T-cell (primary cell): Measurements from ENCODE around the gene PYURF. TPM values are rescaled to one million over a fixed set of nuclear protein-coding genes. Genes with fewer than 3 reads are reported as not detected.

Experiments used
- ATAC-seq, 4 experiments: fragments of 200-7000 bp in 3 of 4; fragments of 150-1000 bp in 1 of 4; cut with Tn5 transposase; replicated peaks in 1 of 4; 1 replicate in 3 of 4; 2 replicates in 1 of 4; pipeline ENCODE4 v1.10.0; 2021; ENCODE audit warnings: moderate library complexity in 3 of 4, mild to moderate bottlenecking in 2 of 4, moderate number of reproducible peaks in 1 of 4
- CTCF ChIA-PET, 2 donors: fragments of 300-600 bp; sonication (Branson Sonifier 250); formaldehyde crosslinking; loops; one replicate each; lab custom pipeline; 2022; ENCODE audit warnings: antibody characterized with exemption in 2 of 2; lab: Charles Lee
- POLR2A ChIA-PET, 2 donors: fragments of 300-600 bp; sonication (Branson Sonifier 250); formaldehyde crosslinking; loops; one replicate each; lab custom pipeline; 2022; ENCODE audit warnings: antibody characterized with exemption in 2 of 2; lab: Charles Lee
- DNase-seq, 35 experiments: peaks; one replicate each; pipeline versions ENCODE4 v3.0.0 to v3.0.0-alpha.2; 2013 to 2023
- H3K27ac ChIP-seq: one replicate; pipeline ENCODE4 v1.5.1; 2013; ENCODE audit warnings: low read length
- H3K27me3 ChIP-seq, 2 experiments: replicated peaks in 1 of 2; 1 replicate in 1 of 2; 2 replicates in 1 of 2; pipeline versions ENCODE4 v1.6.1 to v1.7.0; 2013; ENCODE audit warnings: low read length in 1 of 2, mixed read lengths in 1 of 2; ENCODE audit not compliant: control insufficient read depth in 2 of 2, insufficient read depth in 2 of 2; ENCODE audit errors: extremely low read depth in 1 of 2
- H3K36me3 ChIP-seq, 2 donors: 1 replicate in 1 of 2; 2 replicates in 1 of 2; pipeline versions ENCODE4 v1.6.1 to v1.7.0; 2013; ENCODE audit warnings: low read length in 1 of 2; ENCODE audit not compliant: control insufficient read depth in 2 of 2, insufficient read depth in 1 of 2; ENCODE audit errors: extremely low read depth in 1 of 2
- H3K4me1 ChIP-seq, 2 experiments: 1 replicate in 1 of 2; 2 replicates in 1 of 2; pipeline versions ENCODE4 v1.6.1 to v1.7.0; 2013; ENCODE audit warnings: low read length in 2 of 2, mixed read lengths in 1 of 2; ENCODE audit not compliant: insufficient read depth in 2 of 2, control insufficient read depth in 1 of 2; ENCODE audit errors: extremely low read depth in 1 of 2
- H3K4me3 ChIP-seq, 2 donors: 1 replicate in 1 of 2; 2 replicates in 1 of 2; pipeline versions ENCODE4 v1.5.1 to v1.7.0; 2013; ENCODE audit warnings: mild to moderate bottlenecking in 2 of 2, low read length in 1 of 2, moderate library complexity in 1 of 2; ENCODE audit not compliant: control insufficient read depth in 1 of 2; ENCODE audit errors: extremely low read depth in 1 of 2
- H3K9me3 ChIP-seq: 2 replicates; pipeline ENCODE4 v1.7.0; 2013
- H3K27ac Mint-ChIP-seq, 2 donors: one replicate each; pipeline ENCODE4 v1.8.0; 2020 to 2021; ENCODE audit warnings: mild to moderate bottlenecking in 2 of 2, mixed read lengths in 2 of 2
- H3K27me3 Mint-ChIP-seq, 2 donors: one replicate each; pipeline ENCODE4 v1.8.0; 2021 to 2022; ENCODE audit warnings: mixed read lengths in 2 of 2
- H3K36me3 Mint-ChIP-seq: one replicate; pipeline ENCODE4 v1.8.0; 2021; ENCODE audit warnings: mixed read lengths
- H3K4me1 Mint-ChIP-seq, 3 donors: one replicate each; pipeline ENCODE4 v1.8.0; 2020 to 2022; ENCODE audit warnings: mixed read lengths in 3 of 3, mild to moderate bottlenecking in 1 of 3
- H3K4me3 Mint-ChIP-seq, 3 donors: one replicate each; pipeline ENCODE4 v1.8.0; 2020 to 2022; ENCODE audit warnings: mild to moderate bottlenecking in 3 of 3, mixed read lengths in 3 of 3, moderate library complexity in 3 of 3
- H3K9me3 Mint-ChIP-seq, 3 donors: one replicate each; pipeline ENCODE4 v1.8.0; 2020 to 2022; ENCODE audit warnings: mixed read lengths in 3 of 3
- WGBS: methylation state at CpG from one replicate; pipeline ENCODE4 v1.1.5; 2013; ENCODE audit warnings: missing lambda C conversion rate; ENCODE audit not compliant: insufficient coverage; 5-methylcytosine and 5-hydroxymethylcytosine counted together
- total RNA-seq, 35 experiments: library from RNA in 6 of 35; stranded (reverse) in 6 of 35; fragments of 120-200 nt in 1 of 35; gene quantifications; one replicate each; pipeline versions ENCODE4 v1.2.1 to v1.2.4 and lab custom pipeline; 2013 to 2026

PYURF gene
- total RNA-seq, 5 donors from 2014 or later (not counting 1 experiment from before 2014, with no cell fraction given), result 39.9 to 60.7 (median 53.7) TPM

DNA sequence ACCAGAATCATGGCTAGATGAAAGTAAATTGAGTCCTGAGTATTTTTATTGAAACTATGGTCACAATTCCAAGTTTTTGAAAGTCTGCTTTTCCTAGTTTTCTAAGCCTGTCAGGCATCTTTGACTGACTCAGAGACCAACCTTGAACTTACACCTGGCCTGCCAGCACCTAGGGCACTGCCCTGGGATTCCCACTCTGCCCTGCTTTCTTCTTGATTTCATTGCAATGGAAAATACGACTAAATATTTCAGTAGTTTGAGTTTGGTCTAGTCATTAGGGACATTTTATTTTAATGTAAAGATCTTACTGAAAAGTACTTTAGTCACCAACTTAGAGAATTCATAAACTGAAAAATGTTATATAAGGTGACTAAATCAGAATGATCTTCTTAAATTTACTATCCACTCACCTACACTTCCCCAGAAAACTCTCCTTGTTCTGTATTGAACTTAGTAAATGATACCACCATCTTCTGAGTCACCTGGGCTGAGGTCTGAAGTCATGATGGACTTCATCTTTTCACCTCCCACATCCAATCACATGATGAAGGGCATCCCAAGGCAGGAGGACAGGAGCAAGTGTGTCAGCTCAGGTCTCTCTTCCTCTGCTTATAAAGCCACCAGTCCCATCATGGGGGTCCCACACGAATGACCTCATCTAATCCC, 11.6 kb upstream of the PYURF start:
- no peaks in the 10 kb centered on the region for H3K36me3 ChIP-seq
- H3K27me3 Mint-ChIP-seq, result no peaks in the 10 kb centered on the region
- H3K9me3 ChIP-seq, result no peaks in the 10 kb centered on the region
- H3K4me3 Mint-ChIP-seq, result no peak overlapping the region
- DNase-seq (no peak), ATAC-seq (no peak)
- ChIA-PET POLR2A (interaction anchor here in 1 of 2 donors (0.7 kb wide), 1 partner anchor 251 kb away, joined by 3 read pairs; the partner anchor contains the start of gene PPM1K), CTCF (interaction anchor here (0.5 to 0.7 kb wide), 2 partner anchors 11 to 235 kb away, joined by 3 read pairs; no protein-coding TSS in a partner anchor)
- H3K27me3 ChIP-seq, result no peaks in the 10 kb centered on the region
- peaks cover 5 to 7% (median 7%) of the 10 kb centered on the region in 3 donors for H3K4me1 Mint-ChIP-seq
- H3K4me1 ChIP-seq, result peaks cover 0 to 6% of the 10 kb centered on the region in 2 experiments
- H3K9me3 Mint-ChIP-seq, result no peaks in the 10 kb centered on the region
- no peak overlapping the region for H3K27ac Mint-ChIP-seq
- H3K27ac ChIP-seq, result no peak overlapping the region
- WGBS, result no CpG with 5 or more reads among the region's 2 CpGs
- H3K36me3 Mint-ChIP-seq, result no peaks in the 10 kb centered on the region
- no peak overlapping the region for H3K4me3 ChIP-seq

DNA sequence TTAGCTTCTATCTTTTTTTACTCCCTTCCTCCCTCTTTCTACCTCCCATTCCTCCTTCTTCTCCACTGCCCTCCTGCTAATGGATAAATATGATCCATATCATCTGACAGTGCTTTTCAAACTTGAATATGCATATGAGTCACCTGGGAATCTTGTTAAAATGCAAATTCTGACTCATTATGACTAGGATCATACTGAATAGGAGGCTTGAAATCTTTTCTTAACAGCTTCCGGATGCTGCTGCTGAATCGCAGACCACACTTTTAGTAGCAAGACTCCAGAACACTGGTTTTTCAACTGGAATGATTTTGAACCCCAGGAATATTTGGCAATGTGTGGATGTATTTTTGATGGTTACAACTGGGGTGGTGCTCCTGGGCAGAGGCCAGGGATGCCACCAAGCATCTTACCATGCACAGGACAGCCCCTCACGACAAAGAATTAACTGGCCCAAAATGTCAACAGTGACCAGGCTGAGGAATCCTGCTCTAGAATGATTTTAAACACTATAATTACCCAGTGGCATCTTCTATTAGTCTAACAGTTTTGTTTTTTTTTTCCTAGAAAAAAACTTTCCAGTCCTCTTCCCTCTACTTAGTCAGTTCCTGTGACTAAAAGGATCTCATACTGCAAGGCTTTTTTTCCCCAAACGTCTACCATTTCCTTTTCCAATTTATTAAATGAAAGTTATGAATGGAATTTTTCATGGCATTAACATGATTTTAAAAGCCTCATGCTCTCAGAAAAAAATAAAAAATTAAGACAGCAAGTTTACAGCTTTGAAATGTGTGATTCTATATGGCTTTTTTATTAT, 10.6 kb upstream of the PYURF start:
- DNase-seq (no peak), ATAC-seq (no peak)
- Histone ChIP-seq H3K4me1 (peaks cover 0 to 3% of the 10 kb centered on the region in 2 experiments), H3K27ac (no peak overlapping the region), H3K4me3 (no peak overlapping the region), H3K9me3 (no peaks in the 10 kb centered on the region), H3K27me3 (no peaks in the 10 kb centered on the region), H3K36me3 (no peaks in the 10 kb centered on the region)
- WGBS, result 100% methylated on average over 3 of the region's 4 CpGs
- POLR2A ChIA-PET, result interaction anchor here in 1 of 2 donors (0.7 kb wide), 1 partner anchor 250 kb away, joined by 3 read pairs; the partner anchor contains the start of gene PPM1K
- H3K4me3 Mint-ChIP-seq, result no peak overlapping the region
- no peaks in the 10 kb centered on the region for H3K27me3 Mint-ChIP-seq
- no peaks in the 10 kb centered on the region for H3K36me3 Mint-ChIP-seq
- no peaks in the 10 kb centered on the region for H3K9me3 Mint-ChIP-seq
- H3K27ac Mint-ChIP-seq, result no peak overlapping the region
- H3K4me1 Mint-ChIP-seq, result peaks cover 0 to under 1% (median under 1%) of the 10 kb centered on the region in 3 donors
- CTCF ChIA-PET, result interaction anchor here in 1 of 2 donors (0.7 kb wide), 1 partner anchor 10 kb away, joined by 3 read pairs; no protein-coding TSS in a partner anchor

DNA sequence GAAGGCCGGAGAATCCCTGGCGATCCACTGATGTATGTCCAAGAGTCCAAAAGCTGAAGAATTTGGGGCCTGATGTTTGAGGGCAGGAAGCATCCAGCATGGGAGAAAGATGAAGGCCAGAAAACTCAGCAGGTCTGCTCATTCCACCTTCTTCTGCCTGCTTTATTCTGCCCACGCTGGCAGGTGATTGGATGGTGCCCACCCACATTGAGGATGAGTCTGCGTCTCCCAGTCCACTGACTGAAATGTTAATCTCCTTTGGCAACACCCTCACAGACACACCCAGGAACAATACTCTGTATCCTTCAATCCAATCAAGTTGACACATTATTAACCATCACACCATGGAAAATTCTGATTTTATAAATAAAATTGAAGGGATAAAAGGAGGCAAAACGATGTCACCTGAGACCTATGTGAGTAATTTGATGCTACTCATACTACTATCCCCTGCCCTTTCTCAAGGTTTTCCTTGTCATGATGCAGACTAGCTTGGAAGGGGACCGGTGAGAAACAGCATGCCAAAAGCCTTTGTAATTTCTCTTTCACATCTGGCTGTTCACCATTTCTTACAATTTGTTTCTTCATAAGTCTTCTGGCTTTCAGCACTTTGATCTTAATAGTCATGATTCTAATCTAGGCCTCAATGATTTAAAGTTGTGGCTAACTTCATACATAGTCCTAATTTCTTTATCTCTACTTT, 9.7 kb upstream of the PYURF start:
- WGBS, result 79% methylated on average over 3 of the region's 6 CpGs
- H3K4me1 ChIP-seq, result no peaks in the 10 kb centered on the region
- H3K4me3 Mint-ChIP-seq, result no peak overlapping the region
- no peaks in the 10 kb centered on the region for H3K36me3 ChIP-seq
- H3K27ac Mint-ChIP-seq, result no peak overlapping the region
- CTCF ChIA-PET, result no interaction called here
- POLR2A ChIA-PET, result no interaction called here
- DNase-seq (no peak), ATAC-seq (no peak)
- no peaks in the 10 kb centered on the region for H3K27me3 ChIP-seq
- no peaks in the 10 kb centered on the region for H3K36me3 Mint-ChIP-seq
- no peaks in the 10 kb centered on the region for H3K9me3 ChIP-seq
- H3K27ac ChIP-seq, result no peak overlapping the region
- no peak overlapping the region for H3K4me3 ChIP-seq
- no peaks in the 10 kb centered on the region for H3K4me1 Mint-ChIP-seq
- H3K27me3 Mint-ChIP-seq, result no peaks in the 10 kb centered on the region
- H3K9me3 Mint-ChIP-seq, result no peaks in the 10 kb centered on the region

DNA sequence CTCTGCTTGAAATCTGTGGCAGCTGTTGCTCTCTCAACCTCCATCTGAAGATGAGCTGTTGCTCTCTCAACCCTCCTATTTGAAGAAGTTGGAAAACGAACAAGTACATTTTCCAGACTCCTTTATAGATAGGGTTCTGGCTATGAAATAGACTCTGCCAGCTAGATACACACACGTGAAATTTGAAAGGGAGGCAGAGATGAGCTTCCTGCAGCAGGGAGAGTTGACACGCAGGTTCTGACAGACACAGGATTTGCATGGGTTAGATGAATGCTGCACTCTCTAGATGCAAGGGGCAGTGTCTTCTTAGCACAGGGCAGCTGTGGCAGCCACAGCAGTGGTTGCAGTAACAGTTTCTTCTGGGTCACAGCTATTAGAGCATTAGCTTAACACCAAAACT, 8.0 kb upstream of the PYURF start:
- 100% methylated on average over 2 of the region's 3 CpGs for WGBS
- H3K36me3 Mint-ChIP-seq, result no peaks in the 10 kb centered on the region
- no peak overlapping the region for H3K27ac Mint-ChIP-seq
- POLR2A ChIA-PET, result interaction anchor here in 1 of 2 donors (0.6 kb wide), 1 partner anchor 73 kb away, joined by 4 read pairs; no protein-coding TSS in a partner anchor
- H3K9me3 ChIP-seq, result no peaks in the 10 kb centered on the region
- peaks cover 0 to 1% of the 10 kb centered on the region in 2 experiments for H3K4me1 ChIP-seq
- H3K4me3 Mint-ChIP-seq, result no peak overlapping the region
- H3K9me3 Mint-ChIP-seq, result no peaks in the 10 kb centered on the region
- no peaks in the 10 kb centered on the region for H3K27me3 ChIP-seq
- ATAC-seq (no peak), DNase-seq (no peak)
- H3K27ac ChIP-seq, result no peak overlapping the region
- no peaks in the 10 kb centered on the region for H3K27me3 Mint-ChIP-seq
- H3K4me3 ChIP-seq, result no peak overlapping the region
- CTCF ChIA-PET, result interaction anchor here (0.6 to 1.0 kb wide), 7 partner anchors 8 to 247 kb away, joined by 3 to 4 read pairs (median 3); partner anchors contain the start of gene PPM1K (in 1 of the 2)
- no peaks in the 10 kb centered on the region for H3K36me3 ChIP-seq
- peaks cover 0 to 7% (median 3%) of the 10 kb centered on the region in 3 donors for H3K4me1 Mint-ChIP-seq

DNA sequence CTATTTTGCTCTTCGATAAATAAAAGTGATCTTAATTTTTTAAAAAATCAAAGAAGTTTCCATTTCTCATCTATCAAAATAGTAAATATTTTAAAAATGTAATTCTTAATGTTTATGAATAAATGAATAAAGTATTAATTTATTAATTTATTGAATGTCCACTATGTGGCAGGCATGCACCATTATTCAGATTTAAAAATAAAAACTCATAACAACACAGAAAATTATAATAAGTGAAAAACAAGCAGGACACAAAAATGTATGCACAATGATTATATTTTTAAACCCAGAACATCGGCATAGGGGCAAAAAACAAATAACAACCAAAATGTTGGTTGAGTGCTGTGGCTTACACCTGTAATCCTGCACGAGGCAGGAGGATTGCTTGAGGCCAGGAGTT, 5.3 kb upstream of the PYURF start:
- no peaks in the 10 kb centered on the region for H3K9me3 Mint-ChIP-seq
- no peak overlapping the region for H3K27ac Mint-ChIP-seq
- no CpG with 5 or more reads among the region's 3 CpGs for WGBS
- H3K36me3 Mint-ChIP-seq, result no peaks in the 10 kb centered on the region
- ChIA-PET CTCF (interaction anchor here (0.6 to 4.1 kb wide), 3 partner anchors 130 to 495 kb away, joined by 4 to 27 read pairs (median 4); no protein-coding TSS in a partner anchor), POLR2A (interaction anchor here in 1 of 2 donors (0.5 kb wide), 1 partner anchor 272 kb away, joined by 3 read pairs; no protein-coding TSS in a partner anchor)
- peaks cover 5 to 10% of the 10 kb centered on the region in 2 experiments for H3K4me1 ChIP-seq
- no peaks in the 10 kb centered on the region for H3K9me3 ChIP-seq
- H3K27me3 ChIP-seq, result no peaks in the 10 kb centered on the region
- no peak overlapping the region for H3K4me3 ChIP-seq
- DNase-seq (no peak), ATAC-seq (no peak)
- H3K4me3 Mint-ChIP-seq, result no peak overlapping the region
- H3K36me3 ChIP-seq, result no peaks in the 10 kb centered on the region
- H3K4me1 Mint-ChIP-seq, result peaks cover 13 to 22% (median 17%) of the 10 kb centered on the region in 3 donors
- no peaks in the 10 kb centered on the region for H3K27me3 Mint-ChIP-seq
- H3K27ac ChIP-seq, result no peak overlapping the region
